GM18907 (cell line): ENCODE measurements around the gene SYNJ2BP.
"Not testable (repeated sequence)": the region's sequence is repeated elsewhere in the genome, so short reads cannot be mapped to it uniquely, and the experiment has no call there.

Experiments used
- ATAC-seq: cut with Tn5 transposase; IDR thresholded peaks from one replicate; pipeline ENCODE4 v1.9.1; 2021; ENCODE audit warnings: mild to moderate bottlenecking, moderate library complexity; ENCODE audit not compliant: unreplicated experiment

The SYNJ2BP gene, protein sequence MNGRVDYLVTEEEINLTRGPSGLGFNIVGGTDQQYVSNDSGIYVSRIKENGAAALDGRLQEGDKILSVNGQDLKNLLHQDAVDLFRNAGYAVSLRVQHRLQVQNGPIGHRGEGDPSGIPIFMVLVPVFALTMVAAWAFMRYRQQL

DNA sequence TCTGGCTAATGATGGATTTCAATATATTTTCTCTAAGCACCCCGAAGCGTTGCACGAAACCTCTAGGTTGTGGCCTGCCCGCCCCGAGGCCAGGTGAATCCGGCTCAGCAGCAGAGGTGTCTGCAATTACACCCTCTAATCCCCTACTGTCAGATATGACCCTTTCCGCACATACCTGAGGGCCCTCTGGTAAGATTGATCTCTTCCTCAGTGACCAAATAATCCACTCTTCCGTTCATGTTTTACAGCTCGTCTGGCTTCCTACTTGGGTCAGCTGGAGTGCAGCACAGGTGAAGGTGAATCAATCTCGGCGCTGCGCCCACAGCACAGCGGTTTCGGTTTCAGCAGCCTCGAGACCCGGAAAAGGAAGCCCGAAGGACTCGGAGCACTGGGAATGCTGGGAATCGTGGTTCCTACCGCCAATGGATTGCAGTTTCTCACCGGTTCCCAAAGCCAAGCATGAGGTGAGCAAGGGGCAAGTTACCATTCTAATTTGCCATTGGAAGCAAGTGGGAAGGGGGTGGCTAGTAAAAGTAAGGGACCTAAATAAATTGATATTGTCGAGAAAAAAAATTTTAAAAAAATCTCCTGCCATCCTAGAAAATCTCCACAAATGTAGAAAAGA is at the start of gene SYNJ2BP:
Gene SYNJ2BP, minus strand, starts transcription at position 366 of the 625 bp plus-strand sequence. Its CDS starts 127 bp downstream, at position 239.
- no peak for ATAC-seq

DNA sequence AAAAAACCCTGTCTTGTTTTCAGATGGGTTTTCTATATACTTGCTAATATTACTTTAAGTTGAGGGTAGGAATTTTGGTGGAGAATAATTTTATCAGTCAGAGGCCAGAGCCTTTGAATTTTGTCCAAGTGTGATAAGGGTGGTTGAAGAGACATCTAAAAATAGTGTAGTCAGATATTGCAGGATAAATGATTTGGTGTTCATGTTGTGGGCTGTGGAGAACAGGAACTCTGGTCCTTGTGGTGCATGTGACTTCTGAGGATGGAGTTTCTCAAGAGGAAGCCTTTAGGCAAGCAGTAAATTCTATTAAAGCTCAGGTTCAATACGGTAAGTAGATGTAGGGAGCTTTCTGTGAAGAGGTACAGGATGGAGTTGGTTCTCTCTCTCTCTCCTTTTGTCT is 37.8 kb upstream of the SYNJ2BP start:
- ATAC-seq = no peak

DNA sequence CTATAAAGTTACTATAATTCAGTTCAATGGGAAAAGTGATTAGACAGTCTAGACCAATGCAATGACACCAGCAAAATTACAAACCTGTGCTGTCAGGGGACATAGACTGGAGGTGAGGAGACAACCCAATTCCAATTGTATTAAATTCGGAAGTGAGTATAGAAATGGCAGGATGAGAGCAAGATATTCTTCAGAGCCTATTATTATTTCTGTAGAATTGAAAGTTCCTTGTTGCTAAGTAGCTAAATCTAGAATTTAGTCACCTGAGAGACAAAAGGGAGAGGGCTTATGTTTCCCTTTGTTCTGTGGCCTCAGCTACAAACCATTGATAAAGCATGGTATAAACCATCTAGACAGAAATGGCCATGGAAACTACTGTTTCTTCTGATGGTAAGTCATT is 35.0 kb upstream of the SYNJ2BP start, which contains the start of gene ADAM21:
Gene ADAM21, plus strand, starts transcription at position 301 of the 400 bp plus-strand sequence. CDS start 5,326 bp downstream, outside the sequence.
- no peak for ATAC-seq

DNA sequence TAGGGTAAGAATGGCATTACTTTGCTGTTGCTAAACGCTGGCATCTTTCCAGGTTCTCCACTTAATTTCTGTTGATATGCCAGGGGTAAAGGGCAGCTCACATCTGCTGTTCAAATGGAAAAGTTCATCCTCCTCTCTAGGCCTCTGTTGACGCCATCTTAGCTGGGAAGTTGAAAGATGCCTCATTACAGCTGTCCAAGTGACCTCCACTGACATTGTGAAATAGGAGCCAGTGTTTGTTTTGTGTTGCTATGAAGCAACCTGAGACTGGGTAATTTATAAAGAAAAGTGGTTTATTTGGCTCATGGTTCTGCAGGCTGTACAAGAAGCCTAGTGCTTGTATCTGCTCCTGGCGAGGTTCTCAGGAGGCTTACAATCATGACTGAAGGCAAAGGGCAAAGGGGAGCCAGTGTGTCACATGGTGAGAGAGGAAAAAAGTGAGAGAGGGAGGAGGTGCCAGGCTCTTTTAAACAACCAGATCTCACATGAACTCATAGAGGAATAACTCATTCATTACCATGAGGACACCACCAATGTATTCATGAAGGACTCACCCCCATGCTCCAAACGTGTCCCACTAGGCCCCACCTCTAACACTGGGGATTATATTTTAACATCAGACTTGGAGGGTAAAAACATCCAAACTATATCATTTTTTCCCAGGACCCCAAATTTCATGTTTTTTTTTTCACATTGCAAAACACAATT is 31.9 kb upstream of the SYNJ2BP start:
- no peak for ATAC-seq

DNA sequence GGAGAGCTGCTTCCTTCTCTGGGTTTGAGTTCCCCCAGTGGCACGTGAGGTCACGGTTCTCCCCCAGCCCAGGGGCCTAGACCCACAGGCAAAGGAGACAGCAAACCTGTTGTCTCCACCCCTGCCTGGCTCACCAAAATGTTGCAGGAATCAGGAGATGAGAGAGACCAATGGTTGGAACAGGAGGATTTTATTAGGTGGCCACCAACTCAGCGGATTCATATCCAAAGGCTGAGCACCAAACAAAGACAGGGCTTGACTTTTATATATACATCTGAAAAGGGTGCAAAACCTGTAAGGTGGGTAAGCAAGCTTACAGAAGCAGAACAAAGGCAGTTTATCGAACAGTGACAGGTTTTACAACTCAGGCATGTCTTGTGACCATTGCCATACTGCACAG is 25.9 kb upstream of the SYNJ2BP start:
- no peak for ATAC-seq

DNA sequence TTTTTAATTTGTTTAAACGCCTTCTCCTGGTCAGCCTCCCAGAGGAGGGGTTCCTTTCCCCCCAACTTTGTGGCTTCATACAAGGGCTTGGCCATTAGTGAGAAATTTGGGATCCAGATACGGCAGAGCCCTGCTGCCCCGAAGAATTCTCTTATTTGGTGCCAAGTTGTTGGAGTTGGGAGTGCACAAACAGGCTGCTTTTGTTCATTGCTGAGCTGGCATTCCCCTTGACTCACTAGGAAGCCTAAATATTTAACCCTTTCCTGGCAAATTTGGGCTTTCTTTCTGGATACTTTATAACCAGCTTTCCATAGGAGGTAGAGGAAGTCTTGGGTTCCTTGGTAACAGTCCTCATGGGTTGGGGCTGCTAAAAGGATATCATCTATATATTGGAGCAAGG is 24.8 kb upstream of the SYNJ2BP start:
- ATAC-seq = no peak

DNA sequence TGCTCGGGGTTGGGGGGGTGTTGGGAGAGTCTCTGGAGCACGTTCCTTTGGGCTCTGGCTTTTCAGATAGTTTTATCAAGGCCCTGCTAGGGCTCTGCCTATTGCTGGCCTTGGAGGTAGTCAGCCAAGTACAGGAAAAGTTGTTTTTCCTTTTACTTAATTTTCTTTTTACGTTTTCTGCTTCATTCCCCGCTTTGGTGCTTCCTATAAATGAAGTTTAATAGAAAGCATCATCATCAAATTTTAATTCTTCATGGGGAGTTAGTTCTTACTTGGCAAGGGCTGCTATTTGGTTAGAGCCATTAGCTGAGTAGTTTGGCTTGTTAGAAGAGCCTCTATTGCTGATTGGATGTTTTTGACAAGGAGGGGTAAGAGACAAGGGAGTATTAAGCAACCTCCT is 20.0 kb upstream of the SYNJ2BP start:
- ATAC-seq = no peak

DNA sequence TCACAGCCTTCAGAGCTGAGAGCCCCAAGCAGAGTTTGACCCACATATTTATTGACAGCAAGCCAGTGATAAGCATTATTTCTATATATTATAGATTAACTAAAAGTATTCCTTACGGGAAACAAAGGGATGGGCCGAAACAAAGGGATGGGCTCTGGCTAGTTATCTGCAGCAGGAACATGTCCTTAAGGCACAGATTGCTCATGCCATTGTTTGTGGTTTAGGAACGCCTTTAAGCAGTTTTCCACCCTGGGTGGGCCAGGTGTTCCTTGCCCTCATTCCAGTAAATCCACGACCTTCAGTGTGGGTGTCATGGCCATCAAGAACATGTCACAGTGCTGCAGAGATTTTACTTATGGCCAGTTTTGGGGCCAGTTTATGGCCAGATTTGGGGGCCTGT is 9.7 kb upstream of the SYNJ2BP start:
- ATAC-seq = not testable (repeated sequence)

DNA sequence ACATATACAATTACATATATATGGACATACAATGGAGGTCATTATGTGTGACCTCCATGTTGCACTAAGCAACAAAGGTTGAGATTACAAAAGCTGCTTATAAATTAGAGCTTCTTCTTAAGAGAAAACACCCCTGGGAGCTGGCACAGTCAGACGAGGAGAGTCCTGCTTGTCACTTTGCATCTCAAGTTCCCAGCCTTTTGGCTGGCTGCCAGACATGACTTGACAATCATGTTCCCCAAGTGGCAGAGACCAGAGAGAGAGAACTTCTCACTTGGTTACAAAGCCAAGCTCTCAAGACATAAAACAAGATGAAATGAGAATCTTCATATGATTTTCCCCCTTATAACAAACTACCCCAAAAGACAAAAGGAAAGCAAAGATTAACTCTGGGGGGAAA is 8.5 kb upstream of the SYNJ2BP start:
- ATAC-seq = no peak

DNA sequence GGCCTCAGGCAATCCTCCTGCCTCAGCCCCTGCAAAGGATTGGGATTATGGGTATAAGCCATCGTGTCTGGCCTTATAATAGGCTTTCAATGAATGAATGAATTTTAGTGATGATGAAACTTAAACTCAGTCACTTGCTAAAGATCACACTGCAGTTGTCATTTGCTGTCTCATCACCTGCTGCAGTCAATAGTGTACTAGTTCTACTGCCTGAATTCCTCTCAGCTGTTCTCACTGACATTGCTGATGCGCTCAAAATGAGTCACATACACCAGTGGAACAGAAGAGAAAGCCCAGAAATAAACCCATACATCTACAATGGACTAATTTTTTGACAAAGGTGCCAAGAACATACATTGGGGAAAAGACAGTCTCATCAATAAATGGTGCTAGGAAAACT is 5.6 kb upstream of the SYNJ2BP start:
- ATAC-seq = no peak

DNA sequence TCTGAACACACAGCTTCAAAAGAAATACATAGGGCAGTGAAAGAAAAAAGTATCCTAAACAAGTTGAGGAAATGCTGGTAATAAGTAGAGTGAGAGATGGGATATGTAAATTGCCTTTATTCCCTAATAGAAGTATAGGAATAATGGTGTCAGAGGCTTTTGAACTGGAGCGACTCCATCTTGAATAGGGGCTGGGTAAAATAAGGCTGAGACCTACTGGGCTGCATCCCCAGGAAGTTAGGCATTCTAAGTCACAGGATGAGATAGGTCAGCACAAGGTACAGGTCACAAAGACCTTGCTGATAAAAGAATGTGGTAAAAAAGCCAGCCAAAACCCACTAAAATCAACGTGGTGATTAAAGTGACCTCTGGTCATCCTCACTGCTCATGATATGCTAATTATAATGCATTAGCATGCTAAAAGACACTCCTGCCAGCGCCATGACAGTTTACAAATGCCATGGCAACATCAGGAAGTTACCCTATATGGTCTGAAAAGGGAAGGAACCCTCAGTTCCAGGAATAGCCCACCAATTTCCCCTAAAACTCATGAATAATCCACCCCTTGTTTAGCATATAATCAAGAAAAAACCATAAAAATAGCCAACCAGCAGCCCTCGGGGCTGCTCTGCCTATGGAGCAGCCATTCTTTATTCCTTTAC is 2.5 kb upstream of the SYNJ2BP start:
- ATAC-seq = not testable (repeated sequence)

DNA sequence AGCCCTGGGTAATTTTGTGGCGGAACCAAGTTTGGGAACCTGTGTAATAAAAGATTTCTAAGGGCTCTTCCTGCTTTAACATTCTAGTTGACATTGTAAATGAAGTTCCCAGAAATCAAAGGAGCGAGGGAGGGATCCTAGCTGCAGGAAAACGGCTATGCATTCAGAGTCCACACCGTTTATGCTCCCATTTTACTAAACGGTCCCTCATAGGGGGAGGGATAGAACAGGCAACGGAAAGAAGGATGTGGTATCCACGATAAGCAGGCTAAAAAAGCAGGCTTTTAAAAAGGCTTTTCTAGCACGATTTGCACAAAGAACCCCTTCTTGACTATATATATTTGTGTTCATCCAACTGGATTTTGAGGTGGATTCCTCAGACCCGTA is 559 bp downstream of the SYNJ2BP start:
- ATAC-seq = no peak

DNA sequence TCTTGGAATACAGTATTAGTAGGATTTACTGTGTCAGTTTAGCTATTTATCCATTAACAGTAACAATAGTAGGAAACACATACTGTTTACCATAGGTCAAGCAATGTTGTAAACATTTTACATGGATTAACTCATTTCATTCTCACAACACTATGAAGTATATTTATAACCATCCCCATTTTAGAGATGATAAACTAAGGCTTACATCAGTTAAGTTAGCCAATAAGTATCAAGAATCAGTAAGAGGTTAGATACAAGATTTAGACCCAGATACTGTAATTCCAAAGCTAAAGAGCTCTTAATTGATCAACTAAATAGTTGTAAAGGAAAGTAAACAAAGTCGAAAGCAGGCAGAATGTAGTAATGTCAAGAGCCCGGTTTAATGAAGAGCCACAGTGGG is 1.1 kb downstream of the SYNJ2BP start:
- ATAC-seq = no peak

DNA sequence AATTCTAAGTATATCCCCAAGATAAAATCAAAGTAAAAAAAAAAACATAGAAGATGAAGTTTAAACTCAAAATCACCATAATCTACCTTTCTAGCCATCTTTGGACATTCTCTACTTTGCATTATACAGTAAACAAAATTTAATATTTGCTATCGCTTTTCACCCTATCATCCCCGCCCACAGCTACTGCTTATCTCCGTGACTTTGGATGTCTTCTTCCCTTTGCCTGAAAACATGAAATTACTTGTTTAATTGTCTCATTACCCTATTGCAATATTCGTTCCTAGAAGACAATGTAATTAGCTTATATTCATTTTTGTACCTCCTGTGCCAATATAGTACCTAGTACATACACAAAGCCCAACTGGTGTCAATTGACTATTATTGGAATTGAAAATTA is 9.3 kb downstream of the SYNJ2BP start:
- no peak for ATAC-seq

DNA sequence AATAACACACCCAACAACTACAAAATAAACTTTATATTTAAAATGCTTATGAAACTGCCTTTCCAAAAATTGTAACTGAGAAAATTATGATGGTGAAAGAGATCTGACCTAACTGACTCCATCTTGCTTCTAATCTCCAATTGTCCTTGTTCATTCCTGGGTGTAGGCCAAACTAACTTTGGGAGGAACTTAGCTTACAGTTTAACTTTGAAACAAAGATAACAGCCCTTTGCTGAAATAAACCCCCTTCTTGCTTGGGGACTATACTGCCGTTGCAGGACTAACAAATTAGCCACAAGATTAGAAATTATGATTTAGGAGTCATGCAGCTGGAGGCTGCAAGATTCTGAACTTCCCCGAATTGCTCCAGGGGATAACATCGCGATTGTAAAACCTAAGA is 10.7 kb downstream of the SYNJ2BP start:
- not testable (repeated sequence) for ATAC-seq

DNA sequence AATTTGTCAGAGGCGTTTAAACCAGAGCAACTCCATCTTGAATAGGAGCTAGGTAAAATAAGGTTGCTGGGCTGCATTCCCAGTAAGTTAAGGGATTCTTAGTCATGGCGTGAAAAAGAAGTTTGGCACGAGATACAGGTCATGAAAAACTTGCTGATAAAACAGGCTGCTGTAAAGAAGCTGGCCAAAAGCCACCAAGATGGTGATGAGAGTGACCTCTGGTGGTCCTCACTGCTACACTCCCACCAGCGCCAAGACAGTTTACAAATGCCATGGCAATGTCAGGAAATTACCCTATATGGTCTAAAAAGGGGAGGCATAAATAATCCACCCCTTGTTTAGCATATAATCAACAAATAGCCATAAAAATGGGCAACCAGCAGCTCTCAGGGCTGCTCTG is 13.6 kb downstream of the SYNJ2BP start:
- ATAC-seq = not testable (repeated sequence)

DNA sequence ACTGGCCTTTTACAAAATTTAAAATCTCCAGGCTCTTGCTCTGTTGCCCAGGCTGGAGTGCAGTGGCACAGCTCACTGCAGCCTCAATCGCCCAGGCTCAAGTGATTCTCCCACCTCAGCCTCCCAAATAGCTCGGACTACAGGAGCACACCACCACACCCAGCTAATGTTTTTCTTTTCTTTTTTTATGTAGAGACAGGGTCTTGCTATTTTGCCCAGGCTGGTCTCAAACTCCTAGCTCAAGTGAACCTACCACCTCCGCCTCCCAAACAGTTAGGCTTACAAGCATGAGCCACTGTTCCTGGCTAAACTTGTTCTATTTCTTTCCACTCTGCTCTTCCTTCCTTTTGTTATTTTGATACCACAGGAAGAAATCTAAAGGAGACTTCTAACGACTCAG is 15.2 kb downstream of the SYNJ2BP start:
- ATAC-seq = no peak

DNA sequence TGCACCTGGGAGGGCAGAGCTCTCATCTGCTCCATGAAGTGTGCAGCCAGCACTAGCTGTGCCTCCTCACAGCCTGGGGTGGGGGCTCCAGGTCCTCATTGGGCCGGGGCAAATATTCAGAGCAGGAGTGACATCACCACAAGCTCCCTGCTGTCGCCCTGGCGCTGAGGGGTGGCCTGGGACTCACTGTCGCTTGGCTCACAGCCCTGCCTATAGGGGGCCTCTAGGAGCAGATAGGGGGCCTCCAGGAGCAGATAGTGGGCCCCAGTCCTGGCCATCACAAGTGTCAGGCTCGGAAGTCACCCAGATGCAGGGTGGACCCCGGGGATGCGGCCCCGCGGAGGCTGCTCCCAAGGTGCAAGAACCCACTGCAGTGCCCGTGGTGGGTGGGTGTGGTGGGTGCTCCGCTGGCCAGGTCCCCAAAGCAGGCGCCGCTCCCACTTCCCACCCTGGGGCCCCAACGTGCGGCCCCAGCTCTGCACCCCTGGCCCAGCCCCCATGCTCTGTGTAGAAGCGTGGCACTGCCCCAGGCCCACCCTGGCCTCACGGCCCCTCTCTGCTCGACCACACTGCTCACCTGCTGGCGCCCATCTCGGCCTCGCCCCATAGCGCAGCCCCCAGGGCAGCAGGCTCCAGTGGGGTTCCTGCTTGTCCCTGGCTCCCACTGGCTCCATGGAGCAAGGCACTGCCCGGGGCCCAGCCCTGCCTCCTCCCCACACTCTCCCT is 18.0 kb downstream of the SYNJ2BP start:
- ATAC-seq = no peak

DNA sequence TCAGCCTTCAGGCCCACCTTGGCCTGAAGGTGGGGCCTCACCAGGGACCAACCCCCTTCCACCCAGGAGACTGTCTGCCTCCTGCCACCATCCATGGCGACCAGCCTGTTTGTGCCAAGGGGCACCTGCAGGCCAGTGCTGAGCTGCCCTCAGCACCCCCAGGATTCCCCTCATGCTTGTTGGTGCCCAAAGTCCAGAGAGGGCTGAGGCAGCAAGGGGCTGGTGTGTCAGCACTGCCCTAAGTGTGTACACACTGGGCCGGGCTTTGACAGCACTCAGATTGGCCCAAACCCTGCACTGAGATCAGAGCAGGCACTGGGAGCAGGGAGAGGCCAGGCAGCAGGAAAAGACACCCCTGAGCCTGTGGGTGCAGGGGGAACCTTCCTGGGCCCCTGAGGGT is 18.6 kb downstream of the SYNJ2BP start:
- ATAC-seq = no peak

DNA sequence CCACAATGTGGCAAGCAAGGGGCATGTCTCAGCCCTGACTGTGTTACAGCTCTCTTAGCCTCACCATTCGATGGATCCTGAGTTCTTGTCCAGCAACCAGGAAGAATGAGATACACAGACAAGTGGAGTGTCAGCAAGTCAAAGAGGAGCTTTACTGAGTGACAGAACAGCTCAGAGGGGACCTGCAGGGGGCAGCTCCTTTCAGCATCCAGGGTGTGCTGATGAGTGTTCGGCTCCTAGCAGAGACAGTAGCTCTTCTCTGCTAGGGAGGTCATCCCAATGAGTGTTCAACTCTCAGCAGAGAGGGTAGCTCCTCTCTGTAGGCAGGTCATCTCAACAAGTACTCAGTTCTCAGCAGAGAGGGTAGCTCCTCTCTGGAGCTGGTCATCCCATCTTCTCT is 19.1 kb downstream of the SYNJ2BP start:
- no peak for ATAC-seq

DNA sequence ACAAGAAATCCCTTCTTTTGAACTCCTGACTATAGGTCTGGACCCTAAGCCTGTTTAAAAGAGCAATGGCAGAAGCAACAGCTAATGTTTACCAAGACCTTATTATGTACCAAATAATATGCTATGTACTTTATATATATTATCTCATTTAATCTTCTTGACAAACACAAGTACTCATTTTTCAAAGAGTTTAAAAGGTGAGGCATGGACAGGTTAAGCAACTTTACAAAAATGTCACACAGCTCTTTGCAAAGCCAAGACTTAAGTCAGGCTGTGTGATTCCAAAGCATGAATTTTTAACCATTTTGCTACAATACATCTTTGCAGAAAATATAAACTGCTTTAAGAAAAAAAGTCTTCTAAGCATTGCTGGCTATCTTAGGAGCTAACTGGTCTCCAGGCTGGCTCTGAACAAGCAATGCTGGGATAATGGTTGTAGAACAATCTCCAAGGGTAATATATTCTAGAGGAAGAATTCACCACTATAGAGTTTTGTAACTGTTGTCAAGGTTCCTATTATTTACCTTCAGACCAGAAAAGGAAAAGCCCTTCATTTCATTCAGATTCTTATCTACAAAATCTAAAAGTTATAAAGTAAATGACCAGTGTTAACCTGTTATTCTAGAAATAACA is 22.1 kb downstream of the SYNJ2BP start:
- ATAC-seq = no peak
